Measurements from ENCODE around the gene WDR64. TPM values are rescaled to one million over a fixed set of nuclear protein-coding genes. Genes with fewer than 3 reads are reported as not detected.

Gene WDR64
- total and polyA plus RNA-seq, 2 of the 4 experiments (the other 2 are of a cell fraction): not detected

DNA sequence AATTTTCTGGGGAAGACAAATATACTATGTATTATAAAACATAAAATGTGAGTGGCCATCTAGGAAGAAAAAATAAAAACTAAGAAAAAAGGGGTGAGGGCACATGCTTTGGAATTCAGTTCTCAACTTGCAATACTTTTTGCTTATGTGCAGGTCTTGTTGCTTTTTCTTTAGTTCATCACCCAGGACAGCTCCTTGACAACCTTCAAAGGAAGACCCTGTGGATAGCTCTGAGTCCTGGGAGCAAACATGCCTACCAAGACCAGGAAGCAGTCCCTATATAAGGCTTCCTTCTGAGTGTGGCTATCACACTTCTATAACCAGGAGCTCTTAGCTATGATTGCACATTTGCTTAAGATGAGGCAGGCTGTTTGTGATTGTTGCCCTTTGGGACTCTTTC lies 78.0 kb downstream of the WDR64 start:
- H2AFZ ChIP-seq (replicated peaks; ENCODE audit: low read length, poor library complexity): no peak overlapping the region
- H2AK9ac ChIP-seq (replicated peaks; ENCODE audit: low read depth, low read length, poor library complexity): no peak overlapping the region
- POLR2A ChIA-PET (ENCODE audit: unreplicated experiment): no interaction called here

More for the DNA sequence above, 78.0 kb downstream of the WDR64 start:
- Histone ChIP-seq H2BK5ac (ENCODE audit: low read depth, low read length, poor library complexity, severe bottlenecking) (no peak overlapping the region), H3K4ac (ENCODE audit: low read depth, low read length) (no peak overlapping the region), H3K14ac (replicated peaks; ENCODE audit: low read depth, low read length) (no peak overlapping the region), H4K91ac (ENCODE audit: insufficient read depth, low read depth, low read length) (no peak overlapping the region), H4K5ac (ENCODE audit: low read depth, low read length) (no peak overlapping the region), H3K36me3 (ENCODE audit: control insufficient read depth, insufficient read depth, low read length) (no peaks in the 10 kb centered on the region), H2BK15ac (ENCODE audit: low read depth, low read length) (no peak overlapping the region), H4K20me1 (ENCODE audit: insufficient read depth, low read length) (no peaks in the 10 kb centered on the region), H3K27me3 (ENCODE audit: control insufficient read depth, insufficient read depth, low read length) (no peaks in the 10 kb centered on the region; the same call in 1 of the 2 replicates), H3K4me3 (ENCODE audit: insufficient read depth, low read depth, low read length) (no peak overlapping the region), H2AK5ac (ENCODE audit: low read depth, low read length) (no peak overlapping the region), H3K9me3 (ENCODE audit: control insufficient read depth, insufficient read depth, low read length) (no peaks in the 10 kb centered on the region), H3K27ac (ENCODE audit: insufficient read depth, low read length) (no peak overlapping the region), H3K4me2 (ENCODE audit: low read depth, low read length) (no peak overlapping the region), H3K18ac (ENCODE audit: low read depth, low read length) (no peak overlapping the region), H3K9me1 (ENCODE audit: insufficient read depth, low read length) (no peaks in the 10 kb centered on the region), H3K79me1 (ENCODE audit: low read depth in 1 of 2, low read length in 2 of 2) (no peaks in the 10 kb centered on the region), H3K56ac (ENCODE audit: extremely low read depth, insufficient read depth, low read length) (no peak overlapping the region), H2BK120ac (ENCODE audit: low read depth, low read length) (no peak overlapping the region), H2BK20ac (ENCODE audit: low read depth, low read length) (no peak overlapping the region), H3K4me1 (ENCODE audit: control insufficient read depth, insufficient read depth, low read length) (no peaks in the 10 kb centered on the region), H3K9ac (ENCODE audit: low read depth, low read length) (no peak overlapping the region), H4K8ac (ENCODE audit: low read depth in 2 of 2, low read length in 2 of 2) (no peak overlapping the region), H3K23ac (ENCODE audit: low read depth, low read length) (no peak overlapping the region)
- CTCF ChIA-PET: no interaction called here
- no TSS peak for BruUV-seq (replicated peaks)
- in situ Hi-C loops (cut with MboI; ENCODE audit: low sequenced_read_pairs): no loop called here
- TF ChIP-seq CEBPB (IDR thresholded peaks at IDR 0.05; ENCODE audit: low read depth, low read length) (no peak), CHD1 (IDR thresholded peaks at IDR 0.05; ENCODE audit: low read depth, low read length) (no peak), MAZ (IDR thresholded peaks at IDR 0.05; ENCODE audit: borderline replicate concordance, low read depth, low read length) (no peak), RFX5 (IDR thresholded peaks at IDR 0.05; ENCODE audit: low read depth, low read length) (no peak), RCOR1 (IDR thresholded peaks at IDR 0.05; ENCODE audit: insufficient replicate concordance, low read length) (no peak), RAD21 (IDR thresholded peaks at IDR 0.05; ENCODE audit: low read length) (no peak), MAFK (IDR thresholded peaks at IDR 0.05; ENCODE audit: low read depth, low read length) (no peak)
- TF ChIP-seq, protein P1, sequence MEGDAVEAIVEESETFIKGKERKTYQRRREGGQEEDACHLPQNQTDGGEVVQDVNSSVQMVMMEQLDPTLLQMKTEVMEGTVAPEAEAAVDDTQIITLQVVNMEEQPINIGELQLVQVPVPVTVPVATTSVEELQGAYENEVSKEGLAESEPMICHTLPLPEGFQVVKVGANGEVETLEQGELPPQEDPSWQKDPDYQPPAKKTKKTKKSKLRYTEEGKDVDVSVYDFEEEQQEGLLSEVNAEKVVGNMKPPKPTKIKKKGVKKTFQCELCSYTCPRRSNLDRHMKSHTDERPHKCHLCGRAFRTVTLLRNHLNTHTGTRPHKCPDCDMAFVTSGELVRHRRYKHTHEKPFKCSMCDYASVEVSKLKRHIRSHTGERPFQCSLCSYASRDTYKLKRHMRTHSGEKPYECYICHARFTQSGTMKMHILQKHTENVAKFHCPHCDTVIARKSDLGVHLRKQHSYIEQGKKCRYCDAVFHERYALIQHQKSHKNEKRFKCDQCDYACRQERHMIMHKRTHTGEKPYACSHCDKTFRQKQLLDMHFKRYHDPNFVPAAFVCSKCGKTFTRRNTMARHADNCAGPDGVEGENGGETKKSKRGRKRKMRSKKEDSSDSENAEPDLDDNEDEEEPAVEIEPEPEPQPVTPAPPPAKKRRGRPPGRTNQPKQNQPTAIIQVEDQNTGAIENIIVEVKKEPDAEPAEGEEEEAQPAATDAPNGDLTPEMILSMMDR (conservative IDR thresholded peaks at IDR 0.05; ENCODE audit: low read depth, low read length): no peak
- TF ChIP-seq, protein P2, sequence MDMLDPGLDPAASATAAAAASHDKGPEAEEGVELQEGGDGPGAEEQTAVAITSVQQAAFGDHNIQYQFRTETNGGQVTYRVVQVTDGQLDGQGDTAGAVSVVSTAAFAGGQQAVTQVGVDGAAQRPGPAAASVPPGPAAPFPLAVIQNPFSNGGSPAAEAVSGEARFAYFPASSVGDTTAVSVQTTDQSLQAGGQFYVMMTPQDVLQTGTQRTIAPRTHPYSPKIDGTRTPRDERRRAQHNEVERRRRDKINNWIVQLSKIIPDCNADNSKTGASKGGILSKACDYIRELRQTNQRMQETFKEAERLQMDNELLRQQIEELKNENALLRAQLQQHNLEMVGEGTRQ (IDR thresholded peaks at IDR 0.05; ENCODE audit: low read depth, low read length): no peak
- ATAC-seq (ENCODE audit: low read depth): no peak
- dilution Hi-C loops (cut with HindIII; ENCODE audit: low sequenced_read_pairs, unreplicated experiment): no loop called here
- DNase-seq: no peak
- intact Hi-C loops (cut with micrococcal nuclease): no loop called here
